Measurements from ENCODE around the gene ADAP1. TPM values are rescaled to one million over a fixed set of nuclear protein-coding genes. Genes with fewer than 3 reads are reported as not detected.

The ADAP1 gene
- total and polyA plus RNA-seq, 2 of the 8 experiments (the other 6 are each of a cell fraction or from before 2014, with no cell fraction given) = 5.8 to 6.1 TPM

DNA sequence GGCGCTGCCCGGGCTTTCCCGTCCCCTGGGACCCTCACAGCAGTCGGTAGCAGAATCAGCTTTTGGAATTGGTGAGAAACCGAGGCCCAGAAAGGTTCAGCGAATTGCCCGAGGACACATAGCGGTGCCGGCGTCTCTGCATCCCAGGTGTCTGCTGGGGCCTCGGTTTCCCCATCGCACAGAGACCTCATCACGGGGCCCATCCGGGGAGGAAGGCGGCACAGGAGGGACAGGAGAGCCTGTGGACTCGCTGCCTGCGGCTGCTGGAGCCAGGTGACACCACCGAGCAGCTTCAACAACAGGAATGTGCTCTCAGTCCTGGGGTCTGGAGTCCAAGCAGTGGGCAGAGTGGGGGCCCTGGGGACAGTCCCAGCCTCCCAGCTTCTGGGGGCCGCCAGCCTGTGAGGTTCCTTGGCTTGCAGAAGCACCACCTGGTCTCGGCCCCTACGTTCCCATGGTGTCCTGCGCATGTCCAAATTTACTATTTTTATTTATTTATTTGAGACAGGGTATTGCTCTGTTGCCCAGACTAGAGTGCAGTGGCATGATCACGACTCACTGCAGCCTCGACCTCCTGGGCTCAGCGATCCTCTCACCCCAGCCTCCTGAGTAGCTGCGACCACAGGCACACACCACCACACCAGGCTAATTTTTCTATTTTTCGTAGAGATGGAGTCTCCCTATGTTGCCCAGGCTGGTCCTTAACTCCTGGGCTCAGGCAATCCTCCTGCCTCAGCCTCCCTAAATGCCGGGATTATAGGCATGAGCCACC is 21.4 kb upstream of the ADAP1 start (continued):
- TF ChIP-seq SIN3A (conservative IDR thresholded peaks at IDR 0.05 in 1 of 2, IDR thresholded peaks at IDR 0.05 in 1 of 2; ENCODE audit: low read depth in 1 of 2, low read length in 2 of 2) (no peak), NANOG (IDR thresholded peaks at IDR 0.05; ENCODE audit: insufficient read depth, low read depth, low read length, poor library complexity, severe bottlenecking) (no peak), RAD21 (IDR thresholded peaks at IDR 0.05 in 1 of 2, conservative IDR thresholded peaks at IDR 0.05 in 1 of 2; ENCODE audit: low read depth in 2 of 2, low read length in 2 of 2) (no peak), BRCA1 (IDR thresholded peaks at IDR 0.05; ENCODE audit: low read depth, low read length) (no peak), POLR2A (IDR thresholded peaks at IDR 0.05; ENCODE audit: control extremely low read depth in 1 of 2, low read depth in 2 of 2, low read length in 2 of 2) (no peak)
- TF ChIP-seq, protein P1, sequence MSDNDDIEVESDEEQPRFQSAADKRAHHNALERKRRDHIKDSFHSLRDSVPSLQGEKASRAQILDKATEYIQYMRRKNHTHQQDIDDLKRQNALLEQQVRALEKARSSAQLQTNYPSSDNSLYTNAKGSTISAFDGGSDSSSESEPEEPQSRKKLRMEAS (IDR thresholded peaks at IDR 0.05) = no peak
